Kidney (tissue), 14 donors: Measurements from ENCODE around the gene FYB1. TPM values are rescaled to one million over a fixed set of nuclear protein-coding genes. Genes with fewer than 3 reads are reported as not detected.

Experiments
- DNase-seq, 5 donors: peaks; one replicate each; pipeline ENCODE4 v3.0.0-alpha.2; 2013 to 2020
- FAIRE-seq: peaks from 2 replicates; lab custom pipeline; 2012; peaks lifted over from hg19 to GRCh38; lab: Jason Lieb, UNC
- H3K27ac ChIP-seq, 2 donors: one replicate each; pipeline ENCODE4 v1.7.0; 2013; ENCODE audit warnings: low read depth in 2 of 2, low read length in 2 of 2, inconsistent platforms in 1 of 2
- H3K27me3 ChIP-seq: one replicate; pipeline ENCODE4 v1.7.1; 2013; ENCODE audit warnings: low read length, inconsistent platforms; ENCODE audit not compliant: control insufficient read depth, insufficient read depth
- H3K36me3 ChIP-seq, 3 donors: one replicate each; pipeline versions ENCODE4 v1.7.0 to v1.7.1; 2013; ENCODE audit warnings: low read length in 3 of 3, control low read depth in 1 of 3, inconsistent platforms in 1 of 3; ENCODE audit not compliant: insufficient read depth in 3 of 3, control insufficient read depth in 2 of 3
- H3K4me1 ChIP-seq, 3 donors: one replicate each; pipeline versions ENCODE4 v1.7.0 to v1.7.1; 2013; ENCODE audit warnings: low read length in 3 of 3, inconsistent platforms in 1 of 3, low read depth in 1 of 3; ENCODE audit not compliant: control insufficient read depth in 2 of 3, insufficient read depth in 2 of 3
- H3K4me3 ChIP-seq, 3 donors: one replicate each; pipeline versions ENCODE4 v1.7.0 to v1.8.1; 2013; ENCODE audit warnings: low read length in 3 of 3, control low read depth in 1 of 3, inconsistent platforms in 1 of 3
- H3K9ac ChIP-seq, 3 donors: one replicate each; pipeline versions ENCODE4 v1.7.0 to v1.7.1; 2013; ENCODE audit warnings: low read length in 3 of 3, control low read depth in 1 of 3, inconsistent platforms in 1 of 3
- H3K9me3 ChIP-seq, 3 donors: one replicate each; pipeline versions ENCODE4 v1.7.0 to v1.7.1; 2013; ENCODE audit warnings: low read length in 3 of 3, control low read depth in 1 of 3, inconsistent platforms in 1 of 3; ENCODE audit not compliant: control insufficient read depth in 2 of 3, insufficient read depth in 1 of 3
- intact Hi-C: fragments of 100-400 bp; cut with DNase I; formaldehyde crosslinking; loops from one replicate; pipeline ENCODE4 v1.11.1; 2022
- polyA plus RNA-seq: library from polyadenylated mRNA; stranded (reverse); fragments of 350-450 nt; fragmentation: Illumina TruSeq; extraction: RNeasy Lipid Tissue Mini Kit (QIAGEN cat#74804); gene quantifications from one replicate; pipeline ENCODE4 v1.2.3, GENCODE V29; 2014; ENCODE audit warnings: low read depth, low replicate concordance; ENCODE audit not compliant: insufficient read depth
- total RNA-seq: library from RNA; stranded (reverse); fragmentation: NEBNext Ultra II Directional; extraction: Animal tissue kit (Norgen Biotek cat#: 25700); gene quantifications from one replicate; pipeline ENCODE4 v1.2.1, GENCODE V29; 2021
- TF ChIP-seq, protein P1 (sequence below): IDR thresholded peaks from 3 replicates; pipeline ENCODE4 v1.5.1; 2012; ENCODE audit warnings: mild to moderate bottlenecking, moderate library complexity, borderline replicate concordance; ENCODE audit not compliant: insufficient read depth; ENCODE audit errors: extremely low read depth
- donor health status: control.
- donor health status: control.
- donor health status: control.
- donor health status: control.
- donor health status: control.
- donor health status: DM: yes; HTN: yes; CAD: no.
- donor health status: Normal renal cell carcinoma (clear cell type).

The FYB1 gene
- total and polyA plus RNA-seq, 2 donors from 2014 or later: 2.3 to 53.7 TPM

DNA sequence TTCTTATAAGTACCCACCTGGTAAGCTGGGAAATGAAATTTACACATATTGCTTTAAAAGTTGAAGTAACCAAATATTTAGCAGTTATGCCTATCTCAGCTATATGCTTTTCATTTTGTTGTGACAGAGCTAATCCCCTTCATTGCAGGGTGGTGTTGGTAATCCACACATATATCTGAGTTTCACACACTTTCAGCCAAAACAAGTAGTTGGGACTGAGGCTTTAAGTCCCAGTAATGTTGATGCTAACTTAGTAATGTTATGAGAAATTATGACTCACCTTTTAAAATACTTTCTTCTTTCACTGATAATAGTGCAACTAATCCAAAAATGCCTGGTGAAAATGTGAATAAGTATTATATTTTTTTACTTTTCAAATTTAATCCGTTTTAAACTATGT, 126.0 kb downstream of the FYB1 start:
- intact Hi-C loops: no loop called here
- H3K27ac ChIP-seq: no peak overlapping the region
- FAIRE-seq (no peak), DNase-seq (no peak)
- TF ChIP-seq, protein P1, sequence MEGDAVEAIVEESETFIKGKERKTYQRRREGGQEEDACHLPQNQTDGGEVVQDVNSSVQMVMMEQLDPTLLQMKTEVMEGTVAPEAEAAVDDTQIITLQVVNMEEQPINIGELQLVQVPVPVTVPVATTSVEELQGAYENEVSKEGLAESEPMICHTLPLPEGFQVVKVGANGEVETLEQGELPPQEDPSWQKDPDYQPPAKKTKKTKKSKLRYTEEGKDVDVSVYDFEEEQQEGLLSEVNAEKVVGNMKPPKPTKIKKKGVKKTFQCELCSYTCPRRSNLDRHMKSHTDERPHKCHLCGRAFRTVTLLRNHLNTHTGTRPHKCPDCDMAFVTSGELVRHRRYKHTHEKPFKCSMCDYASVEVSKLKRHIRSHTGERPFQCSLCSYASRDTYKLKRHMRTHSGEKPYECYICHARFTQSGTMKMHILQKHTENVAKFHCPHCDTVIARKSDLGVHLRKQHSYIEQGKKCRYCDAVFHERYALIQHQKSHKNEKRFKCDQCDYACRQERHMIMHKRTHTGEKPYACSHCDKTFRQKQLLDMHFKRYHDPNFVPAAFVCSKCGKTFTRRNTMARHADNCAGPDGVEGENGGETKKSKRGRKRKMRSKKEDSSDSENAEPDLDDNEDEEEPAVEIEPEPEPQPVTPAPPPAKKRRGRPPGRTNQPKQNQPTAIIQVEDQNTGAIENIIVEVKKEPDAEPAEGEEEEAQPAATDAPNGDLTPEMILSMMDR: no peak
- no peaks in the 10 kb centered on the region for H3K27me3 ChIP-seq
- no peaks in the 10 kb centered on the region for H3K9me3 ChIP-seq
- H3K4me1 ChIP-seq: no peaks in the 10 kb centered on the region
- no peaks in the 10 kb centered on the region for H3K36me3 ChIP-seq
- no peak overlapping the region for H3K9ac ChIP-seq
- no peak overlapping the region for H3K4me3 ChIP-seq

DNA sequence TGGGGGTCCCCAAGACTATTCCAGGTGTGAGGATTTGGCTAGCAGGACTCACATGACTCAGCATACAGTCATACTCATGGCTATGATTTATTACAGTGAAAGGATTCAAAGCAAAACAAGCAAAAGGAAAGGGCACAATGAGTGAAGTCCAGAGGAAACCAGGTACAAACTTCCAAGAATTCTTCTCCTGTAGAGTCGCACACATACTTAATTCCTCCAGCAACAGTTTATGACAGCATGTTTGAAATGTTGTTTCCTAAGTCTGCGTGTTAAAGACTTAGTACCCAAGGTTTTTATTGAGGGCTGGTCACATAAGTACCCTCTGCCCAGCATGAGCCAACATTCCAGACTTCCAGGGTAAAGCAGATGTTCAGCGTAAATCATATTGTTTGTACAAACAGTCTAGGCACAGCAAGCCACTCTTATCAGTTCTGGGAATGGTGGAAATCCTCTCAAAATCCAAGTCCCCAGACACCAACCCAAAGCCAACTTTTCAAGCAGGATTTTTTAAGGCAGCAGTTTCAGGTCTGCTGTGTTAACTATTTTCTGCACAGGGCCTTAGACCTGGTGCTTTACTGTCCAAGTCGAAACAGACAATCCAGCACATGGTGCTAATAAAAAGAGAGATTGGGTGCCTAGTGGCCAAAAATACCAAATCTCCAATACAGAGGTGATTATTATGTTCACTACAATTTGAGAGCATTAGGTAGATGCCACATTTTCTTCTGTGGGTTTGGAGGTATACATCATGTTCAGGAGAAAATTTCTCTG, 126.6 kb downstream of the FYB1 start:
- H3K4me1 ChIP-seq: no peaks in the 10 kb centered on the region
- TF ChIP-seq, protein P1: no peak
- no peak for DNase-seq
- intact Hi-C loops: no loop called here
- H3K9me3 ChIP-seq: no peaks in the 10 kb centered on the region
- no peak for FAIRE-seq
- no peak overlapping the region for H3K27ac ChIP-seq
- H3K9ac ChIP-seq: no peak overlapping the region
- H3K27me3 ChIP-seq: no peaks in the 10 kb centered on the region
- no peak overlapping the region for H3K4me3 ChIP-seq
- H3K36me3 ChIP-seq: no peaks in the 10 kb centered on the region

DNA sequence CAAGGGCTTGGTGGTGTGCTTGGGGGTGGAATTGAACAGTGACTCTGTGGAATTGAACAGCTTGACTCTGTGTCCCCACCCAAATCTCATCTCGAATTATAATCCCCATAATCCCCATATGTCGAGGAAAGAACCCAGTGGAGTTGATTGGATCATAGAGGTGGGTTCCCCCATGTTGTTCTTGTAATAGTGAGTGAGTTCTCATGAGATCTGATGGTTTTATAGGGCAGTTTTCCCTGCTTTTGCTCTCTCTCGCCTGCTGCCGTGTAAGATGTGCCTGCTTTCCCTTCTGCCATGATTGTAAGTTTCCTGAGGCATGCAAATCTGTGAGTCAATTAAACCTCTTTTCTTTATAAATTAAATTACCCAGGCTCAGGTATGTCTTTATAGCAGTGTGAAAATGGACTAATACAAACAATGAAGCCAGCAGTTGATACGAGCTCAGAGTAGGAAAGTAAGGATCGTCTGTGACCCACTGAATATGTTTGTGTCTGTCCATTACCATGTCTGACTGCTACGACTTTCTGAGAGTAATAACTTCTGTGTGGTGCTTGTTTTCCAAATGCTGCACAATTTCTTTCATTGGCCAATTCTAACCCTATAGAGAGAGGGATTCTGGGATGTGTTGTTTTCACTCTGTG, 127.3 kb downstream of the FYB1 start:
- TF ChIP-seq, protein P1: no peak
- intact Hi-C loops: no loop called here
- FAIRE-seq: no peak

More for the DNA sequence above, 127.3 kb downstream of the FYB1 start:
- Histone ChIP-seq H3K9me3 (no peaks in the 10 kb centered on the region), H3K36me3 (no peaks in the 10 kb centered on the region), H3K4me1 (no peaks in the 10 kb centered on the region), H3K9ac (no peak overlapping the region), H3K27me3 (no peaks in the 10 kb centered on the region), H3K4me3 (no peak overlapping the region), H3K27ac (no peak overlapping the region)
- no peak for DNase-seq
